Measurements from ENCODE around the gene AFAP1L1. TPM values are rescaled to one million over a fixed set of nuclear protein-coding genes. Genes with fewer than 3 reads are reported as not detected.

Gene AFAP1L1
- total RNA-seq, 3 donors from 2014 or later: 0.08 to 0.21 TPM; not detected in 1

GRCh38 chr5:149349382-149349781 is 77.7 kb downstream of the AFAP1L1 start:
- H3K4me3 Mint-ChIP-seq: peak overlapping the region; percentile 98
- no peak for ATAC-seq
- H3K4me1 Mint-ChIP-seq (ENCODE audit: low read depth): peaks cover 75% of the 10 kb centered on the region
- peaks cover 63% of the 10 kb centered on the region for H3K36me3 Mint-ChIP-seq (ENCODE audit: insufficient read depth)
- DNase-seq: no peak
- no peaks in the 10 kb centered on the region for H3K9me3 Mint-ChIP-seq
- H3K27me3 Mint-ChIP-seq (ENCODE audit: low read depth): no peaks in the 10 kb centered on the region

- DNase-seq (no peak), ATAC-seq (no peak)
- peaks cover 78% of the 10 kb centered on the region for H3K4me1 Mint-ChIP-seq (ENCODE audit: low read depth)
- H3K36me3 Mint-ChIP-seq (ENCODE audit: insufficient read depth): peaks cover 77% of the 10 kb centered on the region
- H3K4me3 Mint-ChIP-seq: no peak overlapping the region
- H3K9me3 Mint-ChIP-seq: no peaks in the 10 kb centered on the region
- no peaks in the 10 kb centered on the region for H3K27me3 Mint-ChIP-seq (ENCODE audit: low read depth)
Observed at GRCh38 chr5:149352169-149352568, 80.5 kb downstream of the AFAP1L1 start.

GRCh38 chr5:149353911-149354310 is 82.3 kb downstream of the AFAP1L1 start:
- no peak for DNase-seq
- Mint-ChIP-seq H3K27me3 (ENCODE audit: low read depth) (no peaks in the 10 kb centered on the region), H3K4me3 (no peak overlapping the region), H3K36me3 (ENCODE audit: insufficient read depth) (peaks cover 61% of the 10 kb centered on the region), H3K9me3 (no peaks in the 10 kb centered on the region), H3K4me1 (ENCODE audit: low read depth) (peaks cover 73% of the 10 kb centered on the region)
- no peak for ATAC-seq

- Mint-ChIP-seq H3K9me3 (no peaks in the 10 kb centered on the region), H3K36me3 (ENCODE audit: insufficient read depth) (peaks cover 43% of the 10 kb centered on the region)
Observed at GRCh38 chr5:149355688-149356087, 84.0 kb downstream of the AFAP1L1 start.

GRCh38 chr5:149356391-149356790 is 84.7 kb downstream of the AFAP1L1 start:
- Mint-ChIP-seq H3K36me3 (ENCODE audit: insufficient read depth) (peaks cover 36% of the 10 kb centered on the region), H3K9me3 (no peaks in the 10 kb centered on the region)
- DNase-seq: no peak

More at GRCh38 chr5:149355688-149356087, 84.0 kb downstream of the AFAP1L1 start:
- Mint-ChIP-seq H3K4me1 (ENCODE audit: low read depth) (peaks cover 73% of the 10 kb centered on the region), H3K4me3 (no peak overlapping the region), H3K27me3 (ENCODE audit: low read depth) (no peaks in the 10 kb centered on the region)
- DNase-seq: no peak
- ATAC-seq: no peak

GRCh38 chr5:149357370-149358293 is 86.0 kb downstream of the AFAP1L1 start, which contains the start of gene PCYOX1L:
Gene PCYOX1L (plus strand): TSS chr5:149358046. CDS start chr5:149358069, 23 bp downstream.
- Mint-ChIP-seq H3K36me3 (ENCODE audit: insufficient read depth) (peaks cover 25% of the 10 kb centered on the region), H3K9me3 (no peaks in the 10 kb centered on the region), H3K4me1 (ENCODE audit: low read depth) (peaks cover 64% of the 10 kb centered on the region), H3K4me3 (peak within 1 kb of the TSS; percentile 95), H3K27me3 (ENCODE audit: low read depth) (no peaks in the 10 kb centered on the region)
- ATAC-seq: peak; percentile 98 to 99
- DNase-seq: peak; percentile 86

More at GRCh38 chr5:149356391-149356790, 84.7 kb downstream of the AFAP1L1 start:
- H3K27me3 Mint-ChIP-seq (ENCODE audit: low read depth): no peaks in the 10 kb centered on the region
- peaks cover 73% of the 10 kb centered on the region for H3K4me1 Mint-ChIP-seq (ENCODE audit: low read depth)
- H3K4me3 Mint-ChIP-seq: no peak overlapping the region
- ATAC-seq: no peak

- peak overlapping the region; percentile 95 for H3K4me3 Mint-ChIP-seq
- H3K27me3 Mint-ChIP-seq (ENCODE audit: low read depth): no peaks in the 10 kb centered on the region
- H3K4me1 Mint-ChIP-seq (ENCODE audit: low read depth): peaks cover 62% of the 10 kb centered on the region
- no peaks in the 10 kb centered on the region for H3K9me3 Mint-ChIP-seq
- peaks cover 24% of the 10 kb centered on the region for H3K36me3 Mint-ChIP-seq (ENCODE audit: insufficient read depth)
- ATAC-seq (peak; percentile 31 to 34), DNase-seq (no peak)
Observed at GRCh38 chr5:149358294-149358651, 86.6 kb downstream of the AFAP1L1 start.

- H3K36me3 Mint-ChIP-seq (ENCODE audit: insufficient read depth): peaks cover 20% of the 10 kb centered on the region
- peak overlapping the region; percentile 95 for H3K4me3 Mint-ChIP-seq
- H3K27me3 Mint-ChIP-seq (ENCODE audit: low read depth): no peaks in the 10 kb centered on the region
- H3K4me1 Mint-ChIP-seq (ENCODE audit: low read depth): peaks cover 58% of the 10 kb centered on the region
- no peak for ATAC-seq
- H3K9me3 Mint-ChIP-seq: no peaks in the 10 kb centered on the region
- DNase-seq: no peak
Observed at GRCh38 chr5:149358868-149359495, 87.3 kb downstream of the AFAP1L1 start.

- DNase-seq (no peak), ATAC-seq (no peak)
- Mint-ChIP-seq H3K27me3 (ENCODE audit: low read depth) (no peaks in the 10 kb centered on the region), H3K36me3 (ENCODE audit: insufficient read depth) (peaks cover 8% of the 10 kb centered on the region), H3K4me1 (ENCODE audit: low read depth) (peaks cover 49% of the 10 kb centered on the region), H3K9me3 (no peaks in the 10 kb centered on the region), H3K4me3 (peak overlapping the region; percentile 21)
Observed at GRCh38 chr5:149360272-149360671, 88.6 kb downstream of the AFAP1L1 start.

- DNase-seq (no peak), ATAC-seq (no peak)
- Mint-ChIP-seq H3K4me1 (ENCODE audit: low read depth) (peaks cover 34% of the 10 kb centered on the region), H3K36me3 (ENCODE audit: insufficient read depth) (no peaks in the 10 kb centered on the region), H3K4me3 (no peak overlapping the region), H3K9me3 (no peaks in the 10 kb centered on the region), H3K27me3 (ENCODE audit: low read depth) (no peaks in the 10 kb centered on the region)
Observed at GRCh38 chr5:149362541-149362940, 90.9 kb downstream of the AFAP1L1 start.

GRCh38 chr5:149363358-149363757 is 91.7 kb downstream of the AFAP1L1 start:
- Mint-ChIP-seq H3K27me3 (ENCODE audit: low read depth) (no peaks in the 10 kb centered on the region), H3K9me3 (no peaks in the 10 kb centered on the region), H3K4me1 (ENCODE audit: low read depth) (peaks cover 36% of the 10 kb centered on the region), H3K36me3 (ENCODE audit: insufficient read depth) (no peaks in the 10 kb centered on the region), H3K4me3 (no peak overlapping the region)
- ATAC-seq (no peak), DNase-seq (no peak)

- ATAC-seq (no peak), DNase-seq (no peak)
- H3K27me3 Mint-ChIP-seq (ENCODE audit: low read depth): no peaks in the 10 kb centered on the region
- H3K4me3 Mint-ChIP-seq: no peak overlapping the region
- no peaks in the 10 kb centered on the region for H3K9me3 Mint-ChIP-seq
- peaks cover 30% of the 10 kb centered on the region for H3K4me1 Mint-ChIP-seq (ENCODE audit: low read depth)
- no peaks in the 10 kb centered on the region for H3K36me3 Mint-ChIP-seq (ENCODE audit: insufficient read depth)
Observed at GRCh38 chr5:149363936-149364335, 92.3 kb downstream of the AFAP1L1 start.

GRCh38 chr5:149364719-149365118 is 93.1 kb downstream of the AFAP1L1 start:
- no peak for ATAC-seq
- no peak overlapping the region for H3K4me3 Mint-ChIP-seq
- no peaks in the 10 kb centered on the region for H3K9me3 Mint-ChIP-seq
- DNase-seq: no peak
- no peaks in the 10 kb centered on the region for H3K36me3 Mint-ChIP-seq (ENCODE audit: insufficient read depth)
- no peaks in the 10 kb centered on the region for H3K27me3 Mint-ChIP-seq (ENCODE audit: low read depth)
- peaks cover 25% of the 10 kb centered on the region for H3K4me1 Mint-ChIP-seq (ENCODE audit: low read depth)

GRCh38 chr5:149365418-149365817 is 93.8 kb downstream of the AFAP1L1 start:
- Mint-ChIP-seq H3K9me3 (no peaks in the 10 kb centered on the region), H3K36me3 (ENCODE audit: insufficient read depth) (no peaks in the 10 kb centered on the region), H3K4me1 (ENCODE audit: low read depth) (peaks cover 18% of the 10 kb centered on the region), H3K4me3 (no peak overlapping the region), H3K27me3 (ENCODE audit: low read depth) (no peaks in the 10 kb centered on the region)
- DNase-seq (no peak), ATAC-seq (no peak)
